Keratinocyte (primary cell): ENCODE results near the gene YWHAE. TPM values are rescaled to one million over a fixed set of nuclear protein-coding genes. Genes with fewer than 3 reads are reported as not detected.

ENCODE experiments used
- DNase-seq: peaks from one replicate; pipeline ENCODE4 v3.0.0-alpha.2; 2011; ENCODE audit warnings: low read depth, missing footprints, low spot score
- FAIRE-seq: peaks from 2 replicates; lab custom pipeline; 2011; peaks lifted over from hg19 to GRCh38; lab: Jason Lieb, UNC
- H2AFZ ChIP-seq: 2 replicates; pipeline ENCODE4 v1.6.0; 2012; ENCODE audit warnings: low read length, control low read depth, inconsistent platforms; ENCODE audit not compliant: control insufficient read depth
- H3K27ac ChIP-seq: 2 replicates; pipeline ENCODE4 v1.5.1; 2011; ENCODE audit warnings: low read length; ENCODE audit not compliant: control insufficient read depth, insufficient read depth
- H3K27me3 ChIP-seq: 3 replicates; pipeline ENCODE4 v1.6.0; 2011; ENCODE audit warnings: low read length; ENCODE audit not compliant: control insufficient read depth, insufficient read depth; ENCODE audit errors: extremely low read depth
- H3K36me3 ChIP-seq, 2 experiments: 2 replicates in 1 of 2; 3 replicates in 1 of 2; pipeline ENCODE4 v1.5.1; 2011; ENCODE audit warnings: low read length in 2 of 2, mild to moderate bottlenecking in 1 of 2; ENCODE audit not compliant: control insufficient read depth in 2 of 2, insufficient read depth in 2 of 2; ENCODE audit errors: extremely low read depth in 1 of 2
- H3K4me1 ChIP-seq: 3 replicates; pipeline ENCODE4 v1.5.1; 2011; ENCODE audit warnings: low read length; ENCODE audit not compliant: control insufficient read depth, insufficient read depth; ENCODE audit errors: extremely low read depth
- H3K4me2 ChIP-seq: 3 replicates; pipeline ENCODE4 v1.6.0; 2011; ENCODE audit warnings: low read depth, low read length; ENCODE audit not compliant: control insufficient read depth, insufficient read depth; ENCODE audit errors: extremely low read depth
- H3K4me3 ChIP-seq, 3 experiments: fragments of 200-600 bp in 1 of 3; sonication (generic) in 1 of 3; 2 replicates in 2 of 3; 3 replicates in 1 of 3; pipeline ENCODE4 v1.5.1; 2011 to 2016; ENCODE audit warnings: low read length in 3 of 3, mild to moderate bottlenecking in 3 of 3, control low read depth in 2 of 3, inconsistent platforms in 1 of 3, low read depth in 1 of 3, mixed read lengths in 1 of 3, mixed run types in 1 of 3, moderate library complexity in 1 of 3; ENCODE audit not compliant: control insufficient read depth in 2 of 3, insufficient read depth in 2 of 3; ENCODE audit errors: extremely low read depth in 1 of 3
- H3K79me2 ChIP-seq: 2 replicates; pipeline ENCODE4 v1.6.0; 2012; ENCODE audit warnings: low read length; ENCODE audit not compliant: control insufficient read depth, insufficient read depth
- H3K9ac ChIP-seq: 3 replicates; pipeline ENCODE4 v1.6.0; 2011; ENCODE audit warnings: low read length; ENCODE audit not compliant: control insufficient read depth, insufficient read depth; ENCODE audit errors: extremely low read depth
- H3K9me1 ChIP-seq: 3 replicates; pipeline ENCODE4 v1.6.0; 2011; ENCODE audit warnings: low read length; ENCODE audit not compliant: control insufficient read depth, insufficient read depth; ENCODE audit errors: extremely low read depth
- H3K9me3 ChIP-seq: 2 replicates; pipeline ENCODE4 v1.5.1; 2012; ENCODE audit warnings: low read depth, low read length; ENCODE audit not compliant: control insufficient read depth
- H4K20me1 ChIP-seq: 3 replicates; pipeline ENCODE4 v1.6.0; 2011; ENCODE audit warnings: low read length; ENCODE audit not compliant: control insufficient read depth, insufficient read depth; ENCODE audit errors: extremely low read depth
- CTCF ChIP-seq, 3 experiments: IDR thresholded peaks in 1 of 3; conservative IDR thresholded peaks in 1 of 3; optimal IDR thresholded peaks in 1 of 3; 2 replicates in 2 of 3; 3 replicates in 1 of 3; pipeline versions ENCODE3 to v1.5.1; 2011; ENCODE audit warnings: low read length in 3 of 3, mild to moderate bottlenecking in 3 of 3, moderate library complexity in 2 of 3, control low read depth in 1 of 3, inconsistent platforms in 1 of 3; ENCODE audit not compliant: insufficient read depth in 2 of 3; ENCODE audit errors: extremely low read depth in 1 of 3
- EZH2 ChIP-seq: IDR thresholded peaks from one replicate; pipeline ENCODE4 v1.6.1; 2012; ENCODE audit warnings: inconsistent platforms, mild to moderate bottlenecking, low read length, moderate library complexity
- dilution Hi-C: fragments of 300-500 bp; cut with MboI; formaldehyde crosslinking; loops from one replicate; pipeline ENCODE4 v1.7.0; 2020; ENCODE audit warnings: low sequenced_read_pairs; ENCODE audit not compliant: extremely low pct_ligation_motif_present
- polyA plus RNA-seq, 5 experiments: library from polyadenylated mRNA; depleted of rRNA in 3 of 5; stranded (reverse) in 3 of 5; stranded (forward) in 1 of 5; unstranded in 1 of 5; fragments of >200 nt; gene quantifications; 1 replicate in 1 of 5; 2 replicates in 3 of 5; 3 replicates in 1 of 5; pipeline versions ENCODE4 v1.2.1 to v1.2.3, GENCODE V29; 2011 to 2012; ENCODE audit warnings: missing spikeins in 2 of 5, low read depth in 1 of 5, low replicate concordance in 1 of 5

YWHAE gene
- polyA plus RNA-seq, 1 donor (not counting 4 experiments of a cell fraction or from before 2014, with no cell fraction given), result 739 TPM

- H3K27ac ChIP-seq, result no peak overlapping the region
- no peaks in the 10 kb centered on the region for H3K4me1 ChIP-seq
- H3K9me1 ChIP-seq, result no peaks in the 10 kb centered on the region
- no peaks in the 10 kb centered on the region for H3K9me3 ChIP-seq
- peaks cover 94% of the 10 kb centered on the region for H3K79me2 ChIP-seq
- H3K9ac ChIP-seq, result no peak overlapping the region
- TF ChIP-seq EZH2, result no peak
- TF ChIP-seq CTCF (optimal IDR thresholded peaks at IDR 0.05 in 1 of 3, IDR thresholded peaks at IDR 0.05 in 1 of 3, conservative IDR thresholded peaks at IDR 0.05 in 1 of 3; ENCODE audit: extremely low read depth in 1 of 3, insufficient read depth in 2 of 3, low read length in 3 of 3), result no peak
- dilution Hi-C loops, result no loop called here
- H3K4me2 ChIP-seq, result no peak overlapping the region
- H3K36me3 ChIP-seq, result peaks cover 7 to 13% of the 10 kb centered on the region in 2 experiments
- no peak overlapping the region for H2AFZ ChIP-seq
- no peak for DNase-seq
- peaks cover 24% of the 10 kb centered on the region for H4K20me1 ChIP-seq
- no peak for FAIRE-seq
- no peaks in the 10 kb centered on the region for H3K27me3 ChIP-seq
- H3K4me3 ChIP-seq, result no peak overlapping the region
These were observed 42.2 kb upstream of the YWHAE start for GRCh38 chr17:1442187-1442586.

- peaks cover 17% of the 10 kb centered on the region for H4K20me1 ChIP-seq
These were observed 40.9 kb upstream of the YWHAE start for GRCh38 chr17:1440921-1441320.

More at GRCh38 chr17:1440921-1441320, 40.9 kb upstream of the YWHAE start:
- Histone ChIP-seq H3K9ac (no peak overlapping the region), H3K4me3 (no peak overlapping the region), H3K36me3 (peaks cover 9 to 15% of the 10 kb centered on the region in 2 experiments), H3K4me1 (no peaks in the 10 kb centered on the region), H3K27ac (no peak overlapping the region), H3K9me3 (no peaks in the 10 kb centered on the region), H3K79me2 (peaks cover 94% of the 10 kb centered on the region), H3K27me3 (no peaks in the 10 kb centered on the region), H3K4me2 (no peak overlapping the region), H3K9me1 (no peaks in the 10 kb centered on the region), H2AFZ (no peak overlapping the region)
- no peak for FAIRE-seq
- no peak for DNase-seq
- no peak for TF ChIP-seq EZH2
- TF ChIP-seq CTCF (optimal IDR thresholded peaks at IDR 0.05 in 1 of 3, IDR thresholded peaks at IDR 0.05 in 1 of 3, conservative IDR thresholded peaks at IDR 0.05 in 1 of 3; ENCODE audit: extremely low read depth in 1 of 3, insufficient read depth in 2 of 3, low read length in 3 of 3), result no peak
- dilution Hi-C loops, result no loop called here
